B cell (primary cell): Measurements from ENCODE around the gene NELL2. TPM values are rescaled to one million over a fixed set of nuclear protein-coding genes. Genes with fewer than 3 reads are reported as not detected.
"Not testable (repeated sequence)": the region's sequence is repeated elsewhere in the genome, so short reads cannot be mapped to it uniquely, and the experiment has no call there.

Experiments used
- ATAC-seq: fragments of 200-7000 bp; cut with Tn5 transposase; one replicate; pipeline ENCODE4 v1.10.0; 2021; ENCODE audit warnings: low read depth, mild to moderate bottlenecking, moderate number of reproducible peaks, moderate library complexity
- CTCF ChIA-PET: fragments of 350-600 bp; sonication (Branson Sonifier 250); formaldehyde crosslinking; loops from one replicate; lab custom pipeline; 2021; ENCODE audit warnings: antibody characterized with exemption, inconsistent platforms; lab: Charles Lee
- POLR2A ChIA-PET: fragments of 350-600 bp; sonication (Branson Sonifier 250); formaldehyde crosslinking; loops from one replicate; lab custom pipeline; 2021; ENCODE audit warnings: antibody characterized with exemption; lab: Charles Lee
- DNase-seq: peaks from one replicate; pipeline ENCODE4 v3.0.0; 2013
- H2AFZ ChIP-seq: 2 replicates; pipeline ENCODE4 v1.6.1; 2012; ENCODE audit warnings: mild to moderate bottlenecking, low read depth, low read length; ENCODE audit not compliant: insufficient read depth, poor library complexity, severe bottlenecking
- H3K27ac ChIP-seq, 2 donors: 1 replicate in 1 of 2; 2 replicates in 1 of 2; pipeline ENCODE4 v1.5.1; 2012 to 2013; ENCODE audit warnings: low read length in 2 of 2, mild to moderate bottlenecking in 2 of 2, moderate library complexity in 1 of 2
- H3K27me3 ChIP-seq, 4 experiments: fragments of 200-600 bp in 1 of 4; sonication (generic) in 1 of 4; replicated peaks in 1 of 4; 1 replicate in 2 of 4; 2 replicates in 2 of 4; pipeline versions ENCODE4 v1.6.1 to v1.7.0; 2013 to 2016; ENCODE audit warnings: low read length in 3 of 4, mild to moderate bottlenecking in 2 of 4, mixed read lengths in 1 of 4, moderate library complexity in 1 of 4; ENCODE audit not compliant: insufficient read depth in 4 of 4, control insufficient read depth in 3 of 4; ENCODE audit errors: control extremely low read depth in 1 of 4
- H3K36me3 ChIP-seq, 2 experiments: replicated peaks in 1 of 2; 1 replicate in 1 of 2; 2 replicates in 1 of 2; pipeline versions ENCODE4 v1.6.1 to v1.7.1; 2013; ENCODE audit warnings: low read length in 1 of 2; ENCODE audit not compliant: insufficient read depth in 2 of 2, control insufficient read depth in 1 of 2; ENCODE audit errors: control extremely low read depth in 1 of 2, extremely low read depth in 1 of 2
- H3K4me1 ChIP-seq, 2 donors: fragments of 200-600 bp in 1 of 2; sonication (generic) in 1 of 2; 1 replicate in 1 of 2; 2 replicates in 1 of 2; pipeline versions ENCODE4 v1.5.1 to v1.6.1; 2013 to 2017; ENCODE audit warnings: low read length in 2 of 2; ENCODE audit not compliant: control insufficient read depth in 2 of 2, insufficient read depth in 2 of 2
- H3K4me2 ChIP-seq: replicated peaks from 2 replicates; pipeline ENCODE3; 2012; ENCODE audit warnings: mild to moderate bottlenecking, low read depth, low read length; ENCODE audit not compliant: poor library complexity, severe bottlenecking
- H3K4me3 ChIP-seq, 5 experiments: fragments of 200-600 bp in 1 of 5; sonication (generic) in 1 of 5; 1 replicate in 3 of 5; 2 replicates in 2 of 5; pipeline versions ENCODE4 v1.5.1 to v1.7.0; 2011 to 2016; ENCODE audit warnings: low read length in 4 of 5, mild to moderate bottlenecking in 4 of 5, low read depth in 2 of 5, control low read depth in 1 of 5, moderate library complexity in 1 of 5; ENCODE audit not compliant: insufficient read depth in 1 of 5; ENCODE audit errors: control extremely low read depth in 1 of 5, extremely low read depth in 1 of 5
- H3K79me2 ChIP-seq: fragments of 200-600 bp; sonication (generic); one replicate; pipeline ENCODE4 v1.6.0; 2016; ENCODE audit warnings: low read length; ENCODE audit not compliant: control insufficient read depth, insufficient read depth
- H3K9ac ChIP-seq: fragments of 200-600 bp; sonication (generic); 2 replicates; pipeline ENCODE4 v1.6.1; 2017; ENCODE audit warnings: mild to moderate bottlenecking, low read length, moderate library complexity
- H3K9me3 ChIP-seq, 3 donors: one replicate each; pipeline versions ENCODE4 v1.6.1 to v1.7.1; 2013; ENCODE audit warnings: low read length in 2 of 3; ENCODE audit not compliant: control insufficient read depth in 2 of 3, insufficient read depth in 1 of 3; ENCODE audit errors: control extremely low read depth in 1 of 3
- H4K20me1 ChIP-seq: 2 replicates; pipeline ENCODE4 v1.6.0; 2012; ENCODE audit warnings: mild to moderate bottlenecking, low read length; ENCODE audit not compliant: insufficient read depth, control insufficient read depth, poor library complexity, severe bottlenecking
- H3K27ac Mint-ChIP-seq: one replicate; pipeline ENCODE4 v1.8.0; 2021; ENCODE audit warnings: mixed read lengths
- H3K27me3 Mint-ChIP-seq: one replicate; pipeline ENCODE4 v1.8.0; 2021; ENCODE audit warnings: mixed read lengths
- H3K4me1 Mint-ChIP-seq: one replicate; pipeline ENCODE4 v1.8.0; 2021; ENCODE audit warnings: mixed read lengths
- H3K4me3 Mint-ChIP-seq: one replicate; pipeline ENCODE4 v1.8.0; 2021; ENCODE audit warnings: mixed read lengths
- H3K9me3 Mint-ChIP-seq: one replicate; pipeline ENCODE4 v1.8.0; 2022; ENCODE audit warnings: mixed read lengths; ENCODE audit not compliant: insufficient read depth
- CTCF ChIP-seq: fragments of 200-600 bp; IDR thresholded peaks from one replicate; pipeline ENCODE4 v1.8.0; 2022; ENCODE audit warnings: antibody characterized with exemption, mild to moderate bottlenecking
- EZH2 ChIP-seq: IDR thresholded peaks from 2 replicates; pipeline ENCODE4 v1.6.1; 2012; ENCODE audit warnings: borderline replicate concordance, low read depth, mild to moderate bottlenecking, moderate library complexity, low read length; ENCODE audit not compliant: insufficient read depth, poor library complexity, severe bottlenecking
- WGBS: methylation state at CpG from one replicate; pipeline ENCODE4 v1.1.5; 2013; ENCODE audit warnings: missing lambda C conversion rate; ENCODE audit not compliant: insufficient coverage; 5-methylcytosine and 5-hydroxymethylcytosine counted together
- intact Hi-C: fragments of 100-400 bp; cut with micrococcal nuclease; formaldehyde crosslinking; loops from one replicate; pipeline ENCODE4 v1.10.0; 2022
- polyA plus RNA-seq: library from polyadenylated mRNA; depleted of rRNA; stranded (reverse); fragments of >200 nt; gene quantifications from 2 replicates; pipeline ENCODE4 v1.2.3, GENCODE V29; 2012
- total RNA-seq, 2 donors: library from RNA; stranded (reverse); fragments of 120-200 nt in 1 of 2; gene quantifications; 1 replicate in 1 of 2; 2 replicates in 1 of 2; pipeline versions ENCODE4 v1.2.3 to v1.2.4, GENCODE V29; 2013 to 2022

NELL2 gene
- total and polyA plus RNA-seq, 2 donors (not counting 1 experiment from before 2014, with no cell fraction given), result 0.22 TPM; not detected in 1

DNA sequence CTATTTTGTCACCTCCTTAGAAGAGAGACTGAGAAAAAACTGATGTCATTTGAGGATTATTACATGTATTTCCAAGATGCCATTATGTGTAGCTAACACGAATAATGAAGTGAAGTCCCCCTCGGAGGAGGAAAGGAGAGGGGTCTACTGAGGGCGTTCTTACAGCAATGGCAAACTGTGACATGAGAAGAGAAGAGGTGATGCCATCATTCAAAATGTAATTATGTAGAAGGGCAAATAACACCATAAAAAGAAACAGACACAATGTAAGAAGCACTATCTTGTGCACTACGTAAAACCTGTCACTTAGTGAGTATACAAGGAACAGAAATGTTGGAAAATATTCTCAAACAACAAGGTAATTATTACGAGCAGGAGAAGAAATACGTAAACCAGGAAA lies 126.5 kb downstream of the NELL2 start:
- H3K27ac Mint-ChIP-seq, result no peak overlapping the region
- H3K4me1 ChIP-seq, result no peaks in the 10 kb centered on the region
- DNase-seq (no peak), ATAC-seq (no peak)
- H3K9me3 Mint-ChIP-seq, result no peaks in the 10 kb centered on the region
- 100% methylated on average over 1 of the region's 6 CpGs for WGBS
- no peaks in the 10 kb centered on the region for H4K20me1 ChIP-seq
- H3K9me3 ChIP-seq, result peaks cover 0 to 1% (median 0%) of the 10 kb centered on the region in 3 donors
- H3K27ac ChIP-seq, result no peak overlapping the region
- POLR2A ChIA-PET, result no interaction called here
- no peak overlapping the region for H3K4me3 ChIP-seq
- H3K27me3 ChIP-seq, result no peaks in the 10 kb centered on the region
- no peak overlapping the region for H3K9ac ChIP-seq
- TF ChIP-seq CTCF (no peak), EZH2 (no peak)
- H2AFZ ChIP-seq, result no peak overlapping the region
- intact Hi-C loops, result no loop called here
- no peaks in the 10 kb centered on the region for H3K27me3 Mint-ChIP-seq
- no peaks in the 10 kb centered on the region for H3K36me3 ChIP-seq
- no peak overlapping the region for H3K4me3 Mint-ChIP-seq
- CTCF ChIA-PET, result no interaction called here
- no peaks in the 10 kb centered on the region for H3K79me2 ChIP-seq
- H3K4me1 Mint-ChIP-seq, result no peaks in the 10 kb centered on the region
- H3K4me2 ChIP-seq, result no peak overlapping the region

DNA sequence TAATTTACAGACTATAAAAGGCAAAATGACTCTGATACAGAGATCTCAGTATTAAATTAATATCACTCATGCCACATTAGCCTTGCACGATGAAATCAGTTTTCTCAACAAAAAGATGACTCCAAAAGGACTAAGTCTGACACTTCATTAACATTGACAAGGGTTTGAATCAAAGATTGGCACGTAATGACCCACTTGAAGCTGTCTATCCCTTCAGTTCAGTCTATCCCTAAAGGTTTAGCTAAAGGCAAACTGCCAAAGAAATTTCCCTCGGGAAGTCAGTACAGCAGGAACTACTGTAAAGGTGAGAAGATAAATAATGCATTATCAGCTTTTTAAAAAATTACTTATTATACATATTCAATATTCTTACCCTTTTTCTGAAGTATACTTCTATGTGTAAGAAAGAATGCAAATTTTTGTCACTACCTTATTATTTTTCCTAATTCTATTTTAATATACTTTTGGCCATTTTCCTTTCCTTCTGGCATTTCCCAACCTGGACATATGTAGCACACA lies 127.1 kb downstream of the NELL2 start:
- Histone ChIP-seq H3K4me3 (no peak overlapping the region), H3K79me2 (no peaks in the 10 kb centered on the region), H3K27ac (no peak overlapping the region), H3K36me3 (no peaks in the 10 kb centered on the region), H3K9ac (no peak overlapping the region), H3K9me3 (peaks cover 0 to 1% (median 0%) of the 10 kb centered on the region in 3 donors), H3K4me1 (no peaks in the 10 kb centered on the region), H3K4me2 (no peak overlapping the region), H2AFZ (no peak overlapping the region), H3K27me3 (no peaks in the 10 kb centered on the region), H4K20me1 (no peaks in the 10 kb centered on the region)
- H3K9me3 Mint-ChIP-seq, result no peaks in the 10 kb centered on the region
- ChIA-PET CTCF (no interaction called here), POLR2A (no interaction called here)
- TF ChIP-seq EZH2 (no peak), CTCF (no peak)
- ATAC-seq (no peak), DNase-seq (no peak)
- no peaks in the 10 kb centered on the region for H3K27me3 Mint-ChIP-seq
- H3K4me3 Mint-ChIP-seq, result no peak overlapping the region
- H3K4me1 Mint-ChIP-seq, result no peaks in the 10 kb centered on the region
- 77% methylated on average over 2 of the region's 3 CpGs for WGBS
- intact Hi-C loops, result no loop called here
- H3K27ac Mint-ChIP-seq, result no peak overlapping the region

GRCh38 chr12:44741292-44741980 lies 134.7 kb downstream of the NELL2 start:
- H3K79me2 ChIP-seq, H3K27me3 ChIP-seq, H3K36me3 ChIP-seq, POLR2A ChIA-PET, H3K27me3 Mint-ChIP-seq, DNase-seq, H3K4me3 ChIP-seq, H3K4me1 ChIP-seq, H3K27ac Mint-ChIP-seq, intact Hi-C loops, H3K9me3 Mint-ChIP-seq, H4K20me1 ChIP-seq, H3K4me1 Mint-ChIP-seq, ATAC-seq, H3K9me3 ChIP-seq, H2AFZ ChIP-seq, H3K9ac ChIP-seq, H3K4me2 ChIP-seq, H3K27ac ChIP-seq, H3K4me3 Mint-ChIP-seq: not testable (repeated sequence)
- CTCF ChIA-PET, result interaction anchor here (0.5 kb wide), 1 partner anchor 31 kb away, joined by 5 read pairs; no protein-coding TSS in a partner anchor
- 98% methylated on average over 10 of the region's 17 CpGs for WGBS
